Ramos (cell line): ENCODE measurements around the gene BNIP3.
"Not testable (repeated sequence)": the region's sequence is repeated elsewhere in the genome, so short reads cannot be mapped to it uniquely, and the experiment has no call there.

Experiments
- in situ Hi-C: fragments of 300-500 bp; cut with MboI; formaldehyde crosslinking; loops from one replicate; pipeline ENCODE4 v1.14.3; 2022; ENCODE audit warnings: low sequenced_read_pairs; ENCODE audit not compliant: unreplicated experiment

Gene BNIP3

DNA sequence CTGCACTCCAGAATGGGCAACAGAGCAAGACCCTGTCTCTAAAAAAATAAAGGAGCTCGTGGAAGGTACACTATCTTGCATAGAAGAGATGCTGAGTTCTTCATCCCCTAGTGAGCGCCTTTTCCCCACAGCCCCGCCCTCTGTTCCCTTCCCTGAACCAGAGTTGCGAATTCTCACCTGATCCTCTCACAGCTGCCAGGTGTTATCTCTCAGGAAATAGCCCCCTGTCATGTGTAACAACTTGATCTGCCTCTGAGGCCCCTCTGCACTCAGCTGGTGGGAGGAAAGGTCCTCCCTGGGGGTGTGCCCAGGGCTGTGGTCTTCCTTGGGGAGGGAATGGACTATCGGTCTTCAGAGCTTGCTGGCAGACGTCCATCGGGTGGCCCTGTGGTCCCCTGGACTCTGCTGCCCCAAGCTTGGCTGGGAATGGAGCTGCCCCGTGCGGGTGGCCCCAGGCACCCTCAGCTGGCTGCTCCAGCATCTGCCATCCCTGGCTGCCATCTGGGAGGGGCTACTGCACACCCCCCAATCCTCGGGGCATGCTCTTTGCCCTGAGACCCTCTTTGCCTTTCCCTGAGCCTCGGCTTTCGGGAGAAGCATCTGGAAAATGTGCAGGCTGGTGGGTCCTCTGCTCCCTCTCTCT is 21.7 kb upstream of the BNIP3 start:
- in situ Hi-C loops = no loop called here

GRCh38 chr10:132002004-132002403 is 20.3 kb upstream of the BNIP3 start:
- in situ Hi-C loops = no loop called here

GRCh38 chr10:132001238-132001972 is 19.7 kb upstream of the BNIP3 start:
- in situ Hi-C loops = no loop called here

- in situ Hi-C loops = no loop called here
Observed at GRCh38 chr10:131998845-131999681, 17.3 kb upstream of the BNIP3 start.

GRCh38 chr10:131998050-131998844 is 16.5 kb upstream of the BNIP3 start:
- in situ Hi-C loops = no loop called here

GRCh38 chr10:131997366-131998049 is 15.8 kb upstream of the BNIP3 start:
- in situ Hi-C loops = no loop called here

DNA sequence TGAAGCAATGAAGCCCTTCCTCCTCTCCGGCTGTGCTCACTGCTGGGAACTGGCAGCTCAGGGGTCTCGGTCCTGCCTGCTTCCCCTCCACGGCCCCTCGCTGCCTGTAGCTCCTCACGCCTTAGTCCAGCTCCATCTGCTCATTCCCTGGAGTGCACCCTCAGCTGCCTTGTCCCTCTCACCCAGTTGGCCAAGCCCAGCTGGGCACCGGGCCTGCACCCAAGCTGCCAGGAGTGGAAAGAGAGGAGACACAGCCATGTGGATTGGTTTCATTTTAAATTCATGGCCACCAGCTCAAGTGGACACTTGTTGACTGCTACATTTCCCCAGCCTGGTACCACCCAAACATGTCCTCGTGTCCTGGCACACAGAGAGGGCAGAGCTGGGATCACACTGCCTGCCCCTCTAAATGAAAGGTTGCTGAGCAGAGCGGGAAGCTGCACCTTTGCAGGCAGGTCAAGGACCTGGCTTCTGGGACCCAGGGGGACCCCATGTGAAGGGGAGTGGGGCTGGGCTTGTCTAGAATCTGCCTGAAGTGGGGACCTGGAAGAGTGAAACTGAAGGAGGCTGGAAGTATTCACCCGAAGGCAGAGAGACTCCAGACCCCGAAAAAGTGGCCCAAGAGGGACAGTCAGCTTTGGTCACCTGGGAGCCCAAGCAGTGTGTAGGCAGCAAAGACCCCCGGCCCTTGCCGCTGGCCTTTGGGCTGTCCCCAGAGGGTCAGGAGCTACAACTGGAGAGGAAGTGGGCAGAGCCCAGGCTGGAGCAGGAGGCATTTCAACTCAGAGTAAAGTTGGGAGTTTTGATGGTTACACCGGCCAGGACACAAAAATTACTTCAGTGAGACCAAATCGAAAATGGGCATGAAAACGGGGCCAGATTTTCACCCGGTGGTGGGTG is 15.0 kb upstream of the BNIP3 start:
- in situ Hi-C loops = no loop called here

GRCh38 chr10:131994435-131994834 is 12.7 kb upstream of the BNIP3 start:
- in situ Hi-C loops = no loop called here

- in situ Hi-C loops = no loop called here
Observed at GRCh38 chr10:131993275-131993674, 11.6 kb upstream of the BNIP3 start.

GRCh38 chr10:131991726-131992125 is 10.0 kb upstream of the BNIP3 start:
- in situ Hi-C loops = no loop called here

- in situ Hi-C loops = not testable (repeated sequence)
Observed at GRCh38 chr10:131987786-131988185, 6.1 kb upstream of the BNIP3 start.

- in situ Hi-C loops = not testable (repeated sequence)
Observed at GRCh38 chr10:131987301-131987700, 5.6 kb upstream of the BNIP3 start.

DNA sequence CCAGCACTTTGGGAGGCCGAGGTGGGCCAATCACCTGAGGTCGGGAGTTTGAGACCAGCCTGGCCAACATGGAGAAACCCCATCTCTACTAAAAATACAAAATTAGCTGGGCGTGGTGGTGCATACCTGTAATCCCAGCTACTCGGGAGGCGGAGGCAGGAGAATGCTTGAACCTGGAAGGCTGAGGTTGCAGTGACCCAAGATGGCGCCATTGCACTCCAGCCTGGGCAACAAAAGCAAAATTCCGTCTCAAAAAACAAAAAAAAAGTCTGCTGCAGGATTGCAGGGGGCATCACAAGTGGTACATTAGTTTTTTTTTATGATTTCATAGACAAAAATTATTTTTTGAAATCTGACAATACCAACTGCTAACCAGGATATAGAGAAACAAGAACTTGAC is 5.1 kb upstream of the BNIP3 start:
- in situ Hi-C loops = not testable (repeated sequence)

GRCh38 chr10:131983780-131984179 is 2.1 kb upstream of the BNIP3 start:
- in situ Hi-C loops = no loop called here

DNA sequence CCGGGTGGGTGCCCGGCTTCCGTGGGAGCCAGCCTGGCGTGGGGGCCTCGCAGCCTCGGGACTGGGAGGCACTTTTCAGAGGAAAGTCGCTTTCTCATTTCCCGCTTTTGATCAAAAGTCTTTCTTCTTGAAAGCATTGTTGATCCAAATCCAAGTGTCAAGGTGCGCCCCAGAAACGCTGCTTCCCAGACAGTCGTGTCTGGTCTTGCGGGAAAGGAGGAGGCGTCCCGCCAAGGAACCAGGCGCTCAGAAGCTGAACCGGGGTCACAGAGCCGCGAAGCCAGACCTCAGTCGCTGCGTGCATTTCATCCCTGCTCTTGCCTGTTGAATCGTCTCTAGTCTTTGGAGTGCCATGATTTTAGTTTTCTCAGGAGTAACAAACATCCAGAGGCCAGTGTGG is 1.1 kb upstream of the BNIP3 start:
- in situ Hi-C loops = no loop called here

- in situ Hi-C loops = no loop called here
Observed at GRCh38 chr10:131982185-131982756, 548 bp upstream of the BNIP3 start.

DNA sequence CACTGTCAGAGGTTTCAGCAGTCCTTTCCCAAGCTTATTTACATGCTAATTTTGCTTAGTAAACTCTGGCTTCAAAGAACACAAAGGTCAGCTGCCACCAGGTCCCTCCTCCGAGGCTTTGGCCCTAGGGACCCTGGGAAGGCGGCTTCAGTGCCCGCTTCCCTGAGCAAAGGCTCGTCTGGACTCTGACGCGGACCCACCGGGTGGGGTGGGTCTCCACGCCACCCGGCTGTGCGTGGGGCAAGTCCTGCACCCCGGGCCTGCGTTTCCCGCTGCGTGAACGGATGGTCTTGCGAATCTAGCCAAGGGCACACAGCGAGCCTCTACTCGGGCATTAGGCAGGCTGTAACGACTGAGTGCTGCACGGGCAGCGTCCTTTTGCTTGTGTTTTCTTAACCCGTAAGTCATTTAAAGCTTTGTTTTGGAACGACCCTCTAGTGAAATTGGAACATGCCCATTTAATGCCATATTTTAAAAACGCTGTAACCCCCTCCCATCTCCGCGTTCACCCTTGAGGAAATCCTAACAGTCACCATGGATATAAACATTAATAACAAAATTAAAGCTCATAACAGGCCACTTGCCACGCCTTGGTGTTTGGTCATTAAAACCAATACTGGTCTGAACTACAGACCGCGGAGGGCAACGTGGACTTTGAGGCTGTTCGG is 828 bp downstream of the BNIP3 start:
- in situ Hi-C loops = no loop called here

DNA sequence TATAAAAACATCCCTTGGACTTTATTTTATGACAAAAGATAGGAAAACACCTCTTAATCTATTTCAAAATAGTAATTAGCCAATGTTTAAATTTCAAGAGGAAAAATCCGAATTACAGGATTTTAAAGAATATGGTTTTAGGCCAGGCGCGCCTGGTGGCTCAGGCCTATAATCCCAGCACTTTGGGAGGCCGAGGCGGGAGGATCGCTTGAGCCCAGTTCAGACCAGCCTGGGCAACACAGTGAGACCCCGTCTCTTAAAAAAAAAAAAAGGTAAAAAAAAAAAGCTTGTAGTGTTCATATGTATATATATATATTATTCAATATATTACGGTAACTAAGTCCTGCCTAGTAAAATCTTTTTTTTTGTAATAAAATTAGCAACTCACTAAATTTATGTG is 1.4 kb downstream of the BNIP3 start:
- in situ Hi-C loops = no loop called here
